Measurements from ENCODE around the gene PKNOX2.

The PKNOX2 gene

DNA sequence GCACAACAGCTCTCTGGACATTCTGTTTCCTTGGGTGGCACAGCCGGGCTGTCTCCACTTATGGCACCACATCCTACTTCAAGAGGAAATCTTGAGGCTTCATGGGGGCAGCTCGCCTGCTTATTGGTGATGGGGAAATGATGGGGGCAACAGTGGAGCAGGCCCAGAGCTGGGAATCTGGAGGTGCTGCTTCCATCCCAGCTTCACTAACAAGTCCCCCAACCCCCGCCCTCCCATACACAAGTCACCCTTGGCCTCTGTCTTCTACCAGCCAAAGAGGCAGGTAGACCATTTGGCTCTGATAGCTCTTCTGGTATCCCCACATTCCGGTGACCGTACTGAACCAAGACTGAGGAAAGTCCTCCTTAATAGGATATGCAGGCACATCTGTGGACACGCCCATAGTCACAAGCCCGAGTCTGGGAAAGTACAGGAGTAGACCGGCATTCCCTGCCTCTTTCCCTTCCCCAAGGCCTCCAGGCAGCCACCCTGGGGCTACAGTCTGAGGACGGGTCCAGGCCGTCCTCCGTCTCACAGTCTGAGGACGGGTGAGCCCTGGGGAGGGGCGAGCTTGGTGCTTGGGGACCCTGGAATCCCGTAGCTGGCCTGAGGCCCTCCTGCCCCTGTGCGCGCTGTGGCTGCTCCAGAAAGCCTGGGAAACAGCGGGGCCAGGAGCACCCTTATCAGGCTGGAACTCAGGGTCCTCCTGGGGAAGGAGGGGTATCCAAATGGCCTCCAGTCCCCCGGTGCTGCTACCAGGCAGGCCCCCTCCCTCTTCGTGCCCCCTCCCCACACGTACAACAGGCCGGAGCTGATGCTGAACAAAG, 185.9 kb downstream of the PKNOX2 start:
- no peak for DNase-seq (ENCODE audit: low read depth)
- H3K4me3 ChIP-seq (ENCODE audit: control insufficient read depth, low read depth, low read length) = no peak overlapping the region
- no peak for TF ChIP-seq CTCF (IDR thresholded peaks at IDR 0.05; ENCODE audit: control insufficient read depth, insufficient read depth, low read depth, low read length, missing control alignments)

DNA sequence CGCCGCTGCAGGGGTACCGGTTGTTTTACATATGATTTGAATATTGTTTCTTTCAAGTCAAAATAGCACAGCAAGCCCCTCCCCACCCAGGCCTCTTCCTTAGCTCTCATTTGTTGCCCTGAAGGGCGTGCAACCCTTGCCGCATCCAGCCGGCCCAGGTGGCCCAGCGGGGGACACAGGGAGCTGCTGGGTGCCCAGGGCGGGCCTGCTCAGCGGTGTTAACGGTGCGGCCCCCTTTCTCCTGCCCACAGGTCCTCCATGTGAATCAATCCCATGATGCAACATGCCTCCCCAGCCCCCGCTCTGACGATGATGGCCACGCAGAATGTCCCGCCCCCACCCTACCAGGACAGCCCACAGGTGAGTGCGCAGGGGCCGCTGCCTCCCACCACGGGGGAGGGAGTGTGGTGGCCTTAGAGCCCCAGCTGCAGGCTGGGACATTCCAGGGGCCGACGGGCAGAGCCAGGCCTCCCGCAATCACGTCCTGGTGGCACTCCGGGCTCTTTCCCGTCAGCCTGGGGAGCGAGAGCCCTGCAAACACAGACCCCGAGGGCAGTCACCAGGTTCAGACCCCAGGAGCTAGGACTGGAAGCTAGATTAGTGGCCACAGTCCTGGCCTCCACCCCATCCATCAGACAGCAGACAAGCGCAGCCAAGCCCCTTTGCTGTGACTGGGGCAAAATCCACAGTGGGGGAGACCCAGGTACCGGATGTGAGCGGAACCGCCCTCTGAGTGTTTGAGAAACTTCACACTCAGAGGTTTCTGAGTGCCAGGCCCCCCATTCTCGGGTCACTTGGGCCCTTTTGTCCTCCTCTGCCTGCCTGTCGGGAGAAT, 186.7 kb downstream of the PKNOX2 start:
- no peak overlapping the region for H3K4me3 ChIP-seq (ENCODE audit: control insufficient read depth, low read depth, low read length)
- no peak for TF ChIP-seq CTCF (IDR thresholded peaks at IDR 0.05; ENCODE audit: control insufficient read depth, insufficient read depth, low read depth, low read length, missing control alignments)
- DNase-seq (ENCODE audit: low read depth) = no peak

- no peak for TF ChIP-seq CTCF (IDR thresholded peaks at IDR 0.05; ENCODE audit: control insufficient read depth, insufficient read depth, low read depth, low read length, missing control alignments)
- no peak for DNase-seq (ENCODE audit: low read depth)
Measured at GRCh38 chr11:125351868-125352250, 187.3 kb downstream of the PKNOX2 start.

GRCh38 chr11:125356797-125357196, 192.2 kb downstream of the PKNOX2 start:
- no peak overlapping the region for H3K4me3 ChIP-seq (ENCODE audit: control insufficient read depth, low read depth, low read length)
- TF ChIP-seq CTCF (IDR thresholded peaks at IDR 0.05; ENCODE audit: control insufficient read depth, insufficient read depth, low read depth, low read length, missing control alignments) = no peak
- DNase-seq (ENCODE audit: low read depth) = no peak

More at GRCh38 chr11:125351868-125352250, 187.3 kb downstream of the PKNOX2 start:
- H3K4me3 ChIP-seq (ENCODE audit: control insufficient read depth, low read depth, low read length) = no peak overlapping the region

GRCh38 chr11:125357551-125357950, 193.0 kb downstream of the PKNOX2 start:
- H3K4me3 ChIP-seq (ENCODE audit: control insufficient read depth, low read depth, low read length) = no peak overlapping the region
- no peak for DNase-seq (ENCODE audit: low read depth)
- TF ChIP-seq CTCF (IDR thresholded peaks at IDR 0.05; ENCODE audit: control insufficient read depth, insufficient read depth, low read depth, low read length, missing control alignments) = no peak

- DNase-seq (ENCODE audit: low read depth) = no peak
- H3K4me3 ChIP-seq (ENCODE audit: control insufficient read depth, low read depth, low read length) = no peak overlapping the region
- TF ChIP-seq CTCF (IDR thresholded peaks at IDR 0.05; ENCODE audit: control insufficient read depth, insufficient read depth, low read depth, low read length, missing control alignments) = no peak
Measured at GRCh38 chr11:125358254-125358840, 193.8 kb downstream of the PKNOX2 start.
